ENCODE measurements around the gene LUC7L3. TPM values are rescaled to one million over a fixed set of nuclear protein-coding genes. Genes with fewer than 3 reads are reported as not detected.

LUC7L3 gene
- total and polyA plus RNA-seq, 2 of the 13 experiments (the other 11 are each of a cell fraction or from before 2014, with no cell fraction given) = 108 to 120 TPM

- TF ChIP-seq, protein P1, sequence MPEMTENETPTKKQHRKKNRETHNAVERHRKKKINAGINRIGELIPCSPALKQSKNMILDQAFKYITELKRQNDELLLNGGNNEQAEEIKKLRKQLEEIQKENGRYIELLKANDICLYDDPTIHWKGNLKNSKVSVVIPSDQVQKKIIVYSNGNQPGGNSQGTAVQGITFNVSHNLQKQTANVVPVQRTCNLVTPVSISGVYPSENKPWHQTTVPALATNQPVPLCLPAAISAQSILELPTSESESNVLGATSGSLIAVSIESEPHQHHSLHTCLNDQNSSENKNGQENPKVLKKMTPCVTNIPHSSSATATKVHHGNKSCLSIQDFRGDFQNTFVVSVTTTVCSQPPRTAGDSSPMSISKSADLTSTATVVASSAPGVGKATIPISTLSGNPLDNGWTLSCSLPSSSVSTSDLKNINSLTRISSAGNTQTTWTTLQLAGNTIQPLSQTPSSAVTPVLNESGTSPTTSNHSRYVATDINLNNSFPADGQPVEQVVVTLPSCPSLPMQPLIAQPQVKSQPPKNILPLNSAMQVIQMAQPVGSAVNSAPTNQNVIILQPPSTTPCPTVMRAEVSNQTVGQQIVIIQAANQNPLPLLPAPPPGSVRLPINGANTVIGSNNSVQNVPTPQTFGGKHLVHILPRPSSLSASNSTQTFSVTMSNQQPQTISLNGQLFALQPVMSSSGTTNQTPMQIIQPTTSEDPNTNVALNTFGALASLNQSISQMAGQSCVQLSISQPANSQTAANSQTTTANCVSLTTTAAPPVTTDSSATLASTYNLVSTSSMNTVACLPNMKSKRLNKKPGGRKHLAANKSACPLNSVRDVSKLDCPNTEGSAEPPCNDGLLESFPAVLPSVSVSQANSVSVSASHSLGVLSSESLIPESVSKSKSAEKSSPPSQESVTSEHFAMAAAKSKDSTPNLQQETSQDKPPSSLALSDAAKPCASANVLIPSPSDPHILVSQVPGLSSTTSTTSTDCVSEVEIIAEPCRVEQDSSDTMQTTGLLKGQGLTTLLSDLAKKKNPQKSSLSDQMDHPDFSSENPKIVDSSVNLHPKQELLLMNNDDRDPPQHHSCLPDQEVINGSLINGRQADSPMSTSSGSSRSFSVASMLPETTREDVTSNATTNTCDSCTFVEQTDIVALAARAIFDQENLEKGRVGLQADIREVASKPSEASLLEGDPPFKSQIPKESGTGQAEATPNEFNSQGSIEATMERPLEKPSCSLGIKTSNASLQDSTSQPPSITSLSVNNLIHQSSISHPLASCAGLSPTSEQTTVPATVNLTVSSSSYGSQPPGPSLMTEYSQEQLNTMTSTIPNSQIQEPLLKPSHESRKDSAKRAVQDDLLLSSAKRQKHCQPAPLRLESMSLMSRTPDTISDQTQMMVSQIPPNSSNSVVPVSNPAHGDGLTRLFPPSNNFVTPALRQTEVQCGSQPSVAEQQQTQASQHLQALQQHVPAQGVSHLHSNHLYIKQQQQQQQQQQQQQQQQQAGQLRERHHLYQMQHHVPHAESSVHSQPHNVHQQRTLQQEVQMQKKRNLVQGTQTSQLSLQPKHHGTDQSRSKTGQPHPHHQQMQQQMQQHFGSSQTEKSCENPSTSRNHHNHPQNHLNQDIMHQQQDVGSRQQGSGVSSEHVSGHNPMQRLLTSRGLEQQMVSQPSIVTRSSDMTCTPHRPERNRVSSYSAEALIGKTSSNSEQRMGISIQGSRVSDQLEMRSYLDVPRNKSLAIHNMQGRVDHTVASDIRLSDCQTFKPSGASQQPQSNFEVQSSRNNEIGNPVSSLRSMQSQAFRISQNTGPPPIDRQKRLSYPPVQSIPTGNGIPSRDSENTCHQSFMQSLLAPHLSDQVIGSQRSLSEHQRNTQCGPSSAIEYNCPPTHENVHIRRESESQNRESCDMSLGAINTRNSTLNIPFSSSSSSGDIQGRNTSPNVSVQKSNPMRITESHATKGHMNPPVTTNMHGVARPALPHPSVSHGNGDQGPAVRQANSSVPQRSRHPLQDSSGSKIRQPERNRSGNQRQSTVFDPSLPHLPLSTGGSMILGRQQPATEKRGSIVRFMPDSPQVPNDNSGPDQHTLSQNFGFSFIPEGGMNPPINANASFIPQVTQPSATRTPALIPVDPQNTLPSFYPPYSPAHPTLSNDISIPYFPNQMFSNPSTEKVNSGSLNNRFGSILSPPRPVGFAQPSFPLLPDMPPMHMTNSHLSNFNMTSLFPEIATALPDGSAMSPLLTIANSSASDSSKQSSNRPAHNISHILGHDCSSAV (CRISPR knock-in tag; IDR thresholded peaks at IDR 0.05; ENCODE audit: borderline replicate concordance) = no peak; the same call in 1 of the 2 replicates
- TF ChIP-seq ZNF543 (CRISPR knock-in tag; IDR thresholded peaks at IDR 0.05) (peak; percentile 89), ZNF333 (CRISPR knock-in tag; IDR thresholded peaks at IDR 0.05; ENCODE audit: borderline replicate concordance) (no peak), ZNF101 (CRISPR knock-in tag; IDR thresholded peaks at IDR 0.05; ENCODE audit: borderline replicate concordance, low read depth) (no peak), ZFP36L2 (CRISPR knock-in tag; IDR thresholded peaks at IDR 0.05) (peak; percentile 86; the same call in 1 of the 2 replicates), ZBTB4 (CRISPR knock-in tag; IDR thresholded peaks at IDR 0.05; ENCODE audit: borderline replicate concordance) (peak; percentile 60), CAMTA2 (CRISPR knock-in tag; IDR thresholded peaks at IDR 0.05; ENCODE audit: borderline replicate concordance) (no peak; the same call in 1 of the 2 replicates), NFRKB (IDR thresholded peaks at IDR 0.05) (peak; percentile 93), SIN3B (IDR thresholded peaks at IDR 0.05; ENCODE audit: low read length) (no peak), ELF3 (CRISPR knock-in tag; IDR thresholded peaks at IDR 0.05) (peak; percentile 86), GABPA (IDR thresholded peaks at IDR 0.05; ENCODE audit: low read depth, low read length) (peak; percentile 71), GABPA (CRISPR knock-in tag; IDR thresholded peaks at IDR 0.05; ENCODE audit: low read depth) (peak; percentile 78), RCOR2 (CRISPR knock-in tag; IDR thresholded peaks at IDR 0.05) (peak; percentile 6; the same call in 1 of the 2 replicates), ZNF343 (CRISPR knock-in tag; IDR thresholded peaks at IDR 0.05) (peak; percentile 55; the same call in 1 of the 2 replicates)
- TF ChIP-seq, protein P2, sequence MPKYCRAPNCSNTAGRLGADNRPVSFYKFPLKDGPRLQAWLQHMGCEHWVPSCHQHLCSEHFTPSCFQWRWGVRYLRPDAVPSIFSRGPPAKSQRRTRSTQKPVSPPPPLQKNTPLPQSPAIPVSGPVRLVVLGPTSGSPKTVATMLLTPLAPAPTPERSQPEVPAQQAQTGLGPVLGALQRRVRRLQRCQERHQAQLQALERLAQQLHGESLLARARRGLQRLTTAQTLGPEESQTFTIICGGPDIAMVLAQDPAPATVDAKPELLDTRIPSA (CRISPR knock-in tag; IDR thresholded peaks at IDR 0.05; ENCODE audit: borderline replicate concordance) = no peak
- TF ChIP-seq, protein P3, sequence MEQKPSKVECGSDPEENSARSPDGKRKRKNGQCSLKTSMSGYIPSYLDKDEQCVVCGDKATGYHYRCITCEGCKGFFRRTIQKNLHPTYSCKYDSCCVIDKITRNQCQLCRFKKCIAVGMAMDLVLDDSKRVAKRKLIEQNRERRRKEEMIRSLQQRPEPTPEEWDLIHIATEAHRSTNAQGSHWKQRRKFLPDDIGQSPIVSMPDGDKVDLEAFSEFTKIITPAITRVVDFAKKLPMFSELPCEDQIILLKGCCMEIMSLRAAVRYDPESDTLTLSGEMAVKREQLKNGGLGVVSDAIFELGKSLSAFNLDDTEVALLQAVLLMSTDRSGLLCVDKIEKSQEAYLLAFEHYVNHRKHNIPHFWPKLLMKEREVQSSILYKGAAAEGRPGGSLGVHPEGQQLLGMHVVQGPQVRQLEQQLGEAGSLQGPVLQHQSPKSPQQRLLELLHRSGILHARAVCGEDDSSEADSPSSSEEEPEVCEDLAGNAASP (CRISPR knock-in tag; IDR thresholded peaks at IDR 0.05; ENCODE audit: borderline replicate concordance) = peak; percentile 86
Measured at GRCh38 chr17:50719144-50719923, at the start of gene LUC7L3 (continued).
